H1 (cell line): ENCODE data around the gene TIMM23. TPM values are rescaled to one million over a fixed set of nuclear protein-coding genes. Genes with fewer than 3 reads are reported as not detected.

Experiments
- CHD2 ChIP-seq: IDR thresholded peaks from 2 replicates; pipeline ENCODE4 v1.6.1; 2012; ENCODE audit warnings: low read length, improper control_type of control experiment
- HDAC2 ChIP-seq, 2 experiments: fragments of 300-600 bp in 1 of 2; sonication (generic) in 1 of 2; IDR thresholded peaks; 2 replicates each; pipeline ENCODE4 v1.6.1; 2011 to 2012; ENCODE audit warnings: low read depth in 2 of 2, low read length in 2 of 2, mild to moderate bottlenecking in 2 of 2, moderate library complexity in 2 of 2, borderline replicate concordance in 1 of 2, inconsistent platforms in 1 of 2
- KDM4A ChIP-seq: IDR thresholded peaks from one replicate; pipeline ENCODE4 v1.7.1; 2012; ENCODE audit warnings: low read depth, mild to moderate bottlenecking, moderate library complexity, low read length, inconsistent platforms; ENCODE audit not compliant: severe bottlenecking
- KDM5A ChIP-seq: fragments of 200-600 bp; IDR thresholded peaks from 2 replicates; pipeline ENCODE4 v1.7.1; 2012; ENCODE audit warnings: mild to moderate bottlenecking, low read length, inconsistent platforms, mixed read lengths
- NANOG ChIP-seq: IDR thresholded peaks from 2 replicates; pipeline ENCODE4 v1.6.1; 2011; ENCODE audit warnings: low read length, low read depth, mild to moderate bottlenecking, inconsistent platforms; ENCODE audit not compliant: insufficient read depth, poor library complexity, severe bottlenecking
- RBBP5 ChIP-seq: IDR thresholded peaks from 2 replicates; pipeline ENCODE4 v1.7.1; 2012; ENCODE audit warnings: low read depth, mild to moderate bottlenecking, inconsistent platforms, low read length, moderate library complexity, borderline replicate concordance
- RFX5 ChIP-seq: IDR thresholded peaks from 2 replicates; pipeline ENCODE4 v1.6.1; 2011; ENCODE audit warnings: low read depth, low read length, improper control_type of control experiment, borderline replicate concordance
- SP2 ChIP-seq: IDR thresholded peaks from 2 replicates; pipeline ENCODE4 v1.6.1; 2012; ENCODE audit warnings: mild to moderate bottlenecking, low read length, inconsistent platforms
- TAF7 ChIP-seq: optimal IDR thresholded peaks from 2 replicates; pipeline ENCODE3; 2011; ENCODE audit warnings: low read depth, mild to moderate bottlenecking, inconsistent platforms, low read length, moderate library complexity, borderline replicate concordance
- TCF12 ChIP-seq: IDR thresholded peaks from 2 replicates; pipeline ENCODE4 v1.6.1; 2011; ENCODE audit warnings: low read depth, mild to moderate bottlenecking, low read length
- polyA plus RNA-seq, 7 experiments: library from polyadenylated mRNA; depleted of rRNA in 3 of 7; stranded (reverse) in 5 of 7; unstranded in 2 of 7; fragments of >200 nt in 5 of 7; fragments of 200-250 nt in 2 of 7; gene quantifications; 1 replicate in 5 of 7; 2 replicates in 1 of 7; 4 replicates in 1 of 7; pipeline versions ENCODE4 v1.2.1 to v1.2.3, GENCODE V29; 2011 to 2013; ENCODE audit warnings: missing spikeins in 2 of 7, mixed read lengths in 2 of 7
- total RNA-seq: library from RNA; stranded (reverse); fragmentation: NEBNext Ultra II Directional; extraction: Animal tissue kit (Norgen Biotek cat#: 25700); gene quantifications from 2 replicates; pipeline ENCODE4 v1.2.1, GENCODE V29; 2021
- TF ChIP-seq, protein P1 (sequence below): IDR thresholded peaks from 2 replicates; pipeline ENCODE4 v1.6.1; 2012; ENCODE audit warnings: inconsistent platforms

TIMM23 gene
- total and polyA plus RNA-seq, 2 of the 8 experiments (the other 6 are each of a cell fraction or from before 2014, with no cell fraction given), result 101 to 130 TPM

DNA sequence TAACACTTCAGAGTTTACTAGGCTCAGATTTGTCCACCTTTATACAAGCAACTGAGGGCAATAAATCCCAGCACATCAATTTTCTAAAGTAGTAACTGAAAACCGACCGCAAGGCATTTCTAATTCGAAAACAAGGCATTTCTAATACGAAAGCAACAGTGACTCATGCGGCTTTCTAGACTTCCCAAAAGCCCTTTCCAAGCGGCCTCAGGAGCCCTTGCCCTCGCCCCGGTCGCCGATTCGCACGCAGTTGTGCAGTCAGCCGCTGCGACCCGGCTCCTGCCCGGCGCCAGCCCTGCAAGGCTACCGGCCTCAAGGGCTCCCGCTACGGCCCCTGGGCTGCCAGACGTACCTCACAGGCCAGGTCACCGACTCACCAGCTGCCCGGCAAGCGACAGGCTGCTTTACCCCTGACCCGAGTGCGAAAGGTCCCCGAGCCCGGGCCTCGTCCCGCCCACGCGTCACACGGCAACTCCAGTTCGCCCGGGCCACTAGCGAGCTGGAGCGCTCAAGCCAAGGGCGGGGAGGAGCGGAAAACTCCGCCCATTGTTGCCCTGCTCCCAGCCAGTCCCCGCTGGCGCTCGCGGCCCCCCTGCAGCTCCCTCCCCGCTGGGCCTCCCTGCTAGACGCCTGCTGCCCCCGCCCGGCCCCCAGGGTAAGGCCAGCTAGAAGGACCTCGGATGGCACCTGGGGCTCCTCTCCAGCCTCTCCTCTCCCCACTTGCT lies 50.9 kb downstream of the TIMM23 start (continued):
- TF ChIP-seq KDM4A, result peak; percentile 85
- peak; percentile 94 for TF ChIP-seq RBBP5
- 0 out of 4 replicates have a peak, but pooled peaks of 1 of the 2 experiments have one; percentile 34 for TF ChIP-seq HDAC2 (IDR thresholded peaks at IDR 0.05; ENCODE audit: borderline replicate concordance in 1 of 2, low read depth in 2 of 2, low read length in 2 of 2)
- TF ChIP-seq, protein P1, sequence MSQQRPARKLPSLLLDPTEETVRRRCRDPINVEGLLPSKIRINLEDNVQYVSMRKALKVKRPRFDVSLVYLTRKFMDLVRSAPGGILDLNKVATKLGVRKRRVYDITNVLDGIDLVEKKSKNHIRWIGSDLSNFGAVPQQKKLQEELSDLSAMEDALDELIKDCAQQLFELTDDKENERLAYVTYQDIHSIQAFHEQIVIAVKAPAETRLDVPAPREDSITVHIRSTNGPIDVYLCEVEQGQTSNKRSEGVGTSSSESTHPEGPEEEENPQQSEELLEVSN, result peak; percentile 45; the same call in 1 of the 2 replicates
- no peak for TF ChIP-seq KDM5A
- no peak for TF ChIP-seq NANOG
- TF ChIP-seq RFX5, result no peak
- no peak for TF ChIP-seq TCF12
- no peak for TF ChIP-seq SP2
- TF ChIP-seq CHD2, result no peak
- TF ChIP-seq TAF7, result no peak
- TF ChIP-seq, all 59 proteins: peak for 14
